Bone marrow (tissue), 2 donors: ENCODE results near the gene KCNJ10.
"Not testable (repeated sequence)": the region's sequence is repeated elsewhere in the genome, so short reads cannot be mapped to it uniquely, and the experiment has no call there.

ENCODE experiments used
- DNase-seq, 2 donors: peaks; one replicate each; lab custom pipeline; 2025; lab: John Stamatoyannopoulos, UW

The KCNJ10 gene

DNA sequence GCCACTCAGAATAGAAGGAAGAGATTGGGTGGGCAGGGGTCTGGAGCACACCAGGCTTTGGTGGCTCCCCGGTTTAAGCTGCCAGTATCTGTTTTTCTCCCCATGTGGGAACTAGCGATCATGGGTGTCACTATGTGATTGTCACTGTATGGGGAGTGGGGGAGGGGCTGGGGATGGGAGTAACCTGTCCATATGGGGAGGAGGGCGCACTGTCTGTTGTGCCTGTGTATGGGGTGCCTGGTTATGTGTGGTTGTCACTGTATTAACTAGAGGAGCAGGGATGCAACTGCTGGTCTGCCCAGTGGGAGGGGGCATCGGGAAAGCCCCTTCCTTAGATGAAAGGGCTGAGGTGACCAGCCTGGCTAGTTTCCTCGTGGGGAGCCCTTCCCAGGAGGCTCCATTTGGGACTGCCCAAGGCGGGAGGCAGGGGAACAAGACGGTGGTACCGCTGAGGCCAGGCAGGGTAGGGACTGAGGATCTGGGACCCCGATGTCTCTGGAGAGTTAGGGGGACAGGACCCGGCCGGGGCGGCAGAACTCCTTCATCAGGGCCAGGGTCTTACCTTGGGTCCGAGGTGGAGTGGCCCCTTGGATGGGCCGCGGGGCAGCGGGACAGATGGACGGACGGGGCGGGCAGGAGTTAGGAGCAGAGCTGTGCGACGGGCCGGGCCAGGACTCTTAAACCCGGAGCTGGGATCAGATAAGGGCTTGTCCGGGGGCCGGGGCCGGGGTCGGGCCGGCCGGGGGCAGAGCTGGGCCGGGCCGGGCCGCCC is at the start of gene KCNJ10:
TSS of gene KCNJ10 (minus strand) at position 701 of the 772 bp plus-strand sequence. CDS start 27,628 bp downstream, outside the sequence.
- no peak for DNase-seq

DNA sequence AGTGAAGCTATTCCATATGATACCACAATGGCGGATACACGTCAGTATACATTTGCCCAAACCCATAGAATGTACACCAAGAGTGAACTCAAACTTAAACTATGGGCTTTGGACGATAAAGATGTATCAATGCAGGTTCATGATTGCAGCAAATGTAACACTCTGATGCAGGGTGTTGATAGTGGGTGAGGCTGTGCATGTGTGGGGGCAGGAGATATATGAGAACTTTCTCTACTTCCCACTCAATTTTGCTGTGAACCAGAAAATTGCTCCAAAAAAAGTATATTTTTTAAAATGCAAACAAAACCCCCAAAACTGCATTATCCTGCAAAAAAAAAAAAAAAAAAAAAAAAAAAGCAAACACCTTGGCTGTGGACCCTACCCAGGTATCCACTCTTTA is 49.0 kb upstream of the KCNJ10 start:
- DNase-seq, result no peak

DNA sequence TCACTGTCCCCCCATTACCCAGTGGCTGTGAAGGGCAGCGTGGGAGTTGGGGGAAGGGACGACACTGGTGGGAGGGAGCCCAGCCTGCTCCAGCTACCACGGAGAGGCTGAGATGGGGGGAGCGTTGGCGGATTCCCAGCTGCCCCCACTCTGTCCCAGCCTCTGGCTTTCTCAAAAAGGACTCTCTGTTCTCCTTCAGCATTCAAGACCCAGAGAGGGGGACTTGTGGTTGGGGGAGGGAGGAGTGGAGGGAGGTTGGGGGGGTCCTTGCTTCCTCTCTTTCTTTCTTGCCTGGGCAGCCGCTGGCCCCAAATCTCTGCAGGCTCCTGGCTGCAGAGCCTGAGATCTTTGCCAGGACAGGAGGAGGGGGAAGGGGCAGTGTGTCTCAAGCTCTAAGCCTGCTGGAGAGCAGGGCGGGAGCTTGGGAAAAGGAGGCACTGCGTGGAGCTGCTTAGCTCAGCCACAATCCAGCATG is 47.8 kb upstream of the KCNJ10 start:
- no peak for DNase-seq

DNA sequence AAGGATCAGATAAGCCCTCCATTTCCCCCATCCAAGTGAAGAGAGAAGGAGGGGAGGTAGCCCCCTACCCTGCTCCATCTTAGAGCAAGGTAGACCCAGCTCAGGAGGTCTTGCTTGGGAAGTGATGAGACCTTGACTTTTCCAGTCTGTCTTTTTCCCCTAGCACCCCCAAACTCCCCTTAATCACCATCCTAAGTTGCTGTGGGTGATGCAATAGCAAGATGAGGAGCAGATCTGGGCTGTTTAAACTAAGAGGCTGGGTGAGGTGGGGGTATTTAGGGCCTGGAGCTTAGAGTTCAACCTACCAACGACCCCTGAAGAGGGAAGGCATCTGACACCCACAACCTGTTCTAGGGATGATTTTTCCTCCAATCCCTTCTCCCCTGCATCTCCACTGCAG is 47.3 kb upstream of the KCNJ10 start:
- no peak for DNase-seq

DNA sequence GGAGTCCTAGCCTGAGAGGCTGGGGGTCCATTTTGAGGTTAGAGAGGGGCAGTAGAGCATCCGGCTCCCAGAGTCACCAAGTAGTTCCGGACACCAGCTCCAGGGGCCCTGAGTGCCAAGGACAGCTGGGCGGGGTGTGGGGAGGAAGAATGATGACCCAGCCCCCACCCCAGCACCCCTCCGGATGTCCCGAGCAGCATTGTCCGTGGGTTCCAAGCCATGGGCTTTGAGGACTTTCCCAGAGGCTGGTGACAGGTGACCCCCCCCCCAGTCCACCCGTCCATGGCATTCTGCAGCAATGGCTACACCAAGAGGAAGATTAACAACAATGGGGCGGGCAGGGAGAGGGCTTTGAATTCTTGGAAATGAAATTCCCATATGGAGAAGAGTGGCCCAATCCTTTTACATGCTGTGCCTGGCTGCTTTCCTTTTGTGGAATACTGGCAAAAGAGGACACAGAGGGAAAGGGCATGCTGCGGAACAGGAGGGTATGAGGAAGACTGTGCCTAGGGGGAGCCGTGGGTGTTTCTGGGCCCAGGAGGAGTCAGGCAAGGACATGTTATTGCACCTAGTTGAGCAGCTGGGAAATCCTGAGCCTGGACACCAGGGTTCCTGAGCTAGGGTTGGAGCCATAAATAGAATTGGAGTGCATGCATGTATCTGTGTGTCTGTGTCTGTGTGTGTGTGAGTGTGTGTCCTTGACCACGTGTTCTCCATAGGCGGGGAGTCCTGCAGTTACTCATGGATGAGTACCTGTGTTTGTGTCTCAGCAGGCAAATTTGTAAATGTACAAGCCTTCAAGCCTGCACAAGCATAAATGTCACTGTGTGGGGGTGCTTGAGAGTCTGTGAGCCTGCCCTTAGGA is 46.6 kb upstream of the KCNJ10 start:
- no peak for DNase-seq

DNA sequence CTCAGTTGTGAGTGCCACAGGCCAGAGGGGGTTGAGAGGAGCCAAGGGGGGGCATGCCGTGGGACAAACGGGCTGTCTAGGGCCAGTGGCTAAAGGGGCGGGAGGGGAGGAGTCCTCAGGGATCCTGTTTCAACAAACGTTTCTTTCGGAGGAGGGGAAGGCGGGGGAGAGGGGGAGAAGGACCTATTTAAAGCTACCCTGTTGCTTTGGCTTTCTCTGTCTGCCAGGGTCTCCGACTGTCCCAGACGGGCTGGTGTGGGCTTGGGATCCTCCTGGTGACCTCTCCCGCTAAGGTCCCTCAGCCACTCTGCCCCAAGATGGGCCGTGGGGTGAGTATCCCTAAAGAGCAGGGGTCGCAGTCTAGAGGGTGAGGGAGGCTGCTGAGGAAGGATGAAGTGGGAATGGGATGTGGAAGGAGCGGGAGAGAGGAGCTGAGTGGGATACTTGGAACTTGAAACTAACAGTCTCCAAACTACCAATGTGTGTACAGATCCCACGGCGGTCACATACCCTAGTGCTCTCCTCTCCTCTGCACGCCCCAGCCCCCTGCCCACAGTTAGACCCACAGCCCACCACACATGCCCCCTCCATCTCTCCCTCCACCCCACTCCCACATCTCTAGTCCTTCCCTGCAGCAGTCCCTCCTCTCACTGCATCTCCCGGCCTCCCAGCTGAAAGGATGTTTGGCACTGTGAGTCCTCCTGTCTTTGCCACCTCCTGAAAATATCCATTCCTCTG is 45.8 kb upstream of the KCNJ10 start, which contains the start of gene ATP1A2:
TSS of gene ATP1A2 (plus strand) at position 215 of the 738 bp plus-strand sequence. CDS start at position 318, 103 bp downstream.
- DNase-seq, result no peak

DNA sequence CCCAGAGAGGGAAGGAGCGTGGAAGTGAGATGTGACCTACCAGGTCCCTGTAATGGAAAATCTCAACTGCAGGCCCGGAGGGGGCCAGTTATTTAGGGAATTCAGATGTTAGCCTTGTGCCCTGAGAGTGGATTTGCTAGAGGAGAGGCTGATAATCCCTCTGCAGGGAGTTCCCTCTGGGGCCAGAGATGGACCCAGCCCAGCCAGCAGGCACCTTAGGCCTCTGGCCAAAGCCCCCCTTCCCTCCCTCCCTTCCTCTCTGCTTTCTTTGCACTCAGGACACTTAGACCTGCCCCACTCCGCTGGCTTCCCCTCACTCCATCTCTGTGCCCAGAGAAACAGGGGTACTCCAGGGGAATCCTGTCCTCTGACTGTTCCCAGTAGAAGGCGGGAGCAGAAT is 44.1 kb upstream of the KCNJ10 start:
- no peak for DNase-seq

DNA sequence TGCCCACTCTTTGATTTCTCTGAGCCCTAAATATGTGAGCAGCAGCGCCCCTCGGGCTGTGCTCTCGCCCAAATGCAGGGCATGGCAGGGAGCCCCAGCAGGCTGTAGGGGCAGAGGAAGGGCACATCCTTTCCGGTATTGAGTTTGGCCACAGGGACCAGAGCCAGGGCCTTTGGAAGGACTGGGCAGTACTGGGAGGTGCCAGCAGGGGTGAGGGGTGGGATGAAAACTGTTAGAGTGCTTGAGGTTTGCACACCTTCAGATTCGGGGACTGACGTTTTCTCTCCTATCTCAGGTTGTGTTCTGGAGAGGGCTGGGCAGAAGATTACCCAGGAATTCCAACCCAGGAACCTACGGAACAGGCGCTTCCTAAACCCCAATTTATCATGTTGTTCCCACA is 43.4 kb upstream of the KCNJ10 start:
- DNase-seq, result no peak

DNA sequence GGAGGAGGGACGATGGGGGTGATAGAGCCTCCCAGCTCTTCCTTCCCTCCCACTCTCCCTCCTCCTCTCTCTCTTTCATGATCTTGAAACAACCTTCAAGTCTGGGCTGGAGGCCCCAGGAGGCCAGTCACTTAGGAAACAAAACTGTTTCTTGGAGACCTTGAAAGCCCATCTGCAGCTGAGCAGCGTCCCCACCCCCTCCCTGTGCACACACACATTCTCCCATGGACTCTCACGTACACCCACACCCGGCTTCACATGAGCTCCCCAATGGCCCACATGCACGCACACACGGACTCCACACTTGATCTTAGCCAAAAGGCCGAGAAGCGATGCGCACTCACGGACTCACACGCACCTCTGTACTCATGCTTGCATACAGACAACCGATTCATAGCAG is 42.4 kb upstream of the KCNJ10 start:
- DNase-seq, result no peak

DNA sequence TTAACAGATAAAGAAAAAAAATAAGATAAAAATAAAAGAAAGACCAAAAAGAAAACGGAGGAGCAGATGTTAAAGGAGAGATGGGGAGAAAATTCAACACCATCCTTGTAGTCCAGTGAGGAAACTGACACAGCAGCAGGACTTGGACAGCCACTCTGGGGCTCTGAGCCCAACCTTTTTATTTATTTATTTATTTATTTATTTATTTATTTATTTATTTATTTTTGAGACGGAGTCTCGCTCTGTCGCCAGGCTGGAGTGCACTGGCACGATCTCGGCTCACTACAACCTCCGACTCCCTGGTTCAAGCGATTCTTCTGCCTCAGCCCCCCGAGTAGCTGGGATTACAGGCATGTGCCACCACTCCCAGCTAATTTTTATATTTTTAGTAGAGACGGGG is 41.5 kb upstream of the KCNJ10 start:
- DNase-seq, result not testable (repeated sequence)

DNA sequence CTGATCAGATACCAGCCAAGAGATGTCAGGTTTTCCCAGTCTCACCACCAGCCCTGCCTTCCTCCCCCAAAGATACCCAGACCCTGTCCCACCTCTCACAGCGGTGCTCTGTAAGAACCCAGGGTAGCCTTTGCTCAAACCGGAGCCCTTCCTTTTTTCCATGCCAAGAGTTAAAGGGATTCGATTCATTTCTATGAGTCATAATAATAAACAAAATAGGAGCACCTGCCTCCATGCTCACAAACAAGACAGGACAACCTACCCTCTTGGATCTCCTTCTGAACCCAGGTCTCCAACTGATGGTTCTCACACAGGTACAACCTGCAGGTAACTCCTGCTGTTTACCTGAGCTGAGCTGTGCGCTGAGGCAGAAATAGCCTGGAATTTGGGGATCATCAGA is 39.7 kb upstream of the KCNJ10 start:
- no peak for DNase-seq

DNA sequence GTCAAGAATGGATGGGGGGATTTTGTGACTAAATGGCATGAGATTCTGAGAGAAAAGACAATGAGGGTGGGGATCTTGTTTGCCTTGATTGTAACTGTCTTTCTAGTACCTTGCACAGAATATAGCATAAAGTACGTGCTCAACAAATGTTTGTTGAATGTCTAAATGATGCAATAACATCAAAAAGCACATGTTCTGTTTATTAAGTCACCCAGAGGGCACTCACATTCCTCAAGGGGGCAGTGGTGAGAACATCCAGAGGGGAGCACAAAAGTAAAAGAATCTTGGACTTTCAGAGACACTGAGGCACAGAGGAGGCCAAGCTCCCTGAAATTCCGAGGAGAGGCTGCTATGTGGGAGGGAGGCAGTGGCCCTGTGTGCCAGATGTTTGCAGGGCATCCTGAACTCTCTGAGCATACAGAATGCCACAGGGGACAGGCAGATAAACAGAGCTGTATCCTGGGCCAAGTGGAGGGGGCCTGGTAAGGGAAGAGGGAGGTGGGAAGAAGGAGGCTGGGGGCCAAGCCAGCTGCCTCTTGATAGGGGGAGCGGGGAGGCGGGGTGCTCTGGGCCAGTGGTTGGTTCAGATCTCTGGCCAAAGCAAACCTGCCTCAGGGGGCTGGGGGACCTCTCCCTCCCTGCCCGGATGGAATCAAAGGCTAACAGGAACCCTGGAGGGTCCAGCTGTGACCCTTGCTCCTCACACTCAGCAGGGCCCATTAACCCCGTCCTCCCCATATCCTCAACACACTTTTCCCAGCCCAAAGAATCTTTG is 39.1 kb upstream of the KCNJ10 start:
- no peak for DNase-seq

DNA sequence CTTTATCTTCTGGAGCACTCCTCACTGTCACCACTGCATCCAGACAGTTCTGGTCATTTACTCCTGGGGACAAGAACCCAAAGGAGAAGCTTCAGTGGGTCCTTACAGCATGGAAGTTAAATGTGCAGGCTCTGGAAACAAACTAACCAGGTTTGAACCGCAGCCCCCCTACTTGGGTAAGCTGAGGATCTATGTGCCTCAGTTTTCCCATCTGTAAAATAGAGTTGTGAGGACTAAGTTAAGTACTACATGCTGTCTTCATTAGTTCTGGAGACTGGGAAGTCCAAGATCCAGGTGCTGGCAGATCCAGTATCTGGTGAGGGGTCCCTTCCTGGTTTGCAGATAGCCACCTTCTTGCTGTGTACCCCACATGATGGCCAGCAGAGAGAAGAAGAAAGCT is 37.6 kb upstream of the KCNJ10 start:
- no peak for DNase-seq

DNA sequence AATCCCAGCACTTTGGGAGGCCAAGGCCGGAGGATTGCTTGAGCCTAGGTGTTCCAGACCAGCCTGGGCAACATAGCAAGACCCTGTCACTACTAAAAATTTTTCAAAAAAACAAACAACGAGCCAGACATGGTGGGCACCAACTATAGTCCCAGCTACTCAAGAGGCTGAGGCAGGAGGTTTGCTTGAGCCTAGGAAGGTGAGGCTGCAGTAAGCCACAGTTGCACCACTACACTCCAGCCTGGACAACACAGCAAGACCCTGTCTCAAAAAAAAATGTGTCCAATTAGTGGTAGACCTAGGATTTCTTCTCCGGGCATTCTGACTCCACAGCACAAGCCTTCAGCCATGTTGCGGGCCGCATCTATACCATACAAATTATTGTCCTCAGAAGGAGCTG is 35.2 kb upstream of the KCNJ10 start:
- DNase-seq, result no peak

DNA sequence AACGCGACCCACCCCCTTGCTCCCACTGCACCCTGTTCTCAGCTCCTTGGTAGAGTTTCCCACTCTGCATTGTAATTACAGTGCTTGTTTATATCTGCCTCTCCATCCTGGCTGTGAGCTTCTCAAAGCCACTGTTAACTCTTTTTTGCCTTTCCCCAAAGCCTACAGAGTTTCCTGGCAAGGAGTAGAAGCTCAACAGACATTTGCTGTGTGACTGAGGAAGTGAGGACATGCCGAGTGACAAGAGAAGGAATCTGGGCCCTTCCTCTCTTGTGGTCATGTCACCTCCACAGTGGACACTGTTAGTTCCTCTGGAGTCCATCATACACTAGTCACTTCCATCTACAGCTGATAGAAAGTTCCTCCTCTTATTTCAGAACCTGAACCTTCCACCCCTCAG is 34.5 kb upstream of the KCNJ10 start:
- no peak for DNase-seq

DNA sequence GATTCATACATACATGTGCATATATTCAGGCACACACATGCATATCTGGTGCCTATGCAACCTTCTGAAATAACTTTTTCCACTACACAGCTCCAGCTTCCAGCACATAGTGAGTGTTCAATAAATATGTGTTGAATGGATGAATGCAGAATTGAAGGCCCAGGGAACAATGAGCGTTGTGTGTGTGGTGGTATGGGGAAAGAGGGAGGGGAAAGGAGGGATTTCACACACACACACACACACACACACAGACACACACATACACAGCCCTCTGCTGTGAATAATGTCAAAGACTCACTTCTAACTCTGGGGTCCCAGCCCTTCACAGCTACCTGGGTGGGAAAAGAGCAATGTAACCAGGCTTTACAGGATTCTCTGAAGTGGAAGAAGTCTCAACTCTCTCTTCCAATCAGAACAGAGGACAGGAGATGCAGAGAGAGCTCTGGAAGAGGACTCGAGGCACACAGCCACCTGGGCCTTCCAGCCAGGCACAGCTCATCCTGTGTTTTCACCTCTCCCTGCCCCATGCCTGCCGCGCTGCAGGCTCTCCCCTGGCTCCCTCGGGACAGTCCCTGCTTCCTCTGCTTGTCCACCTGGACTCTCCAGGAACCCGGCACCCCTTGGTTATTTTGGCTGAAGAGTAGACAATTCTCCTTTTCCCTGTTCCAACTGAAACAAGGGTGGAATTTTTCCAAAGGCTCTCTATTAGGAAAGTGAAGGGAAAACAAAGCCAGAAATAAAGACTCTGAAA is 33.9 kb upstream of the KCNJ10 start:
- DNase-seq, result no peak

DNA sequence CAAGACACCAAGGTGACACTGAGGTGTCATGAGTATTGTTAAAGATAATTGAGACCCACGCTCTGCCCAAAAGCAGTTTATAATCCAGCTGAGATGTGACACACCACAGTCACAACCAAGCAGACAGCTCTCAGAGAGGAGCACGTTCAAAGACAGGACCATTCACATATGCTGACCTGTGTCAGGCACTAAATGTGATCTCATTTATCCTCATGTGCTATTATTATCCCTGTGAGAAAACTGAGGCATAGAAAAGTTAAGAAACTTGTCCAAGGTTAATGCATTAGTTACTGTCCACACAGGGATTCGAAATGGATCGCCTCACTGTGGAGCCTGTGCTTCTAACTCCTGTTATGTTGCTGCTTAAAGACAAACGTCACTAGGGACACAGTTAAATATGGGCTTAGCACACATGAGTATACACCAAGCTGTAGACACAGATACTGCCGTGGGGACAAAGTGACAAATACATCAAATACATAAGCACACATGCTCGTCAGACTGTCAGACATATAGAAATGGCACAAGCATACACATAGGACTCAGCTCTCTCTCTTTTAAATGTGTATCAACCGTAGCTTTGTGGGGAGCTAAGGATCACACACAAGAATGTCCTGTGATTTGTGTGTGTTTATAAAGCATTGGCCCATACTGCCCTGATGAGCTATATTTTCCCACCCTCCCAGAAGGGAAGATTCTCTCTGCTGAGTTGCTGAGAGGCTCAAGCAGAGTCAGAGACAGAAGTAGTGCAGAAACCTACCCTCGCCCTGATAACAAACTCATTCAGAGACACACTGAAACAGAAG is 32.0 kb upstream of the KCNJ10 start:
- no peak for DNase-seq

DNA sequence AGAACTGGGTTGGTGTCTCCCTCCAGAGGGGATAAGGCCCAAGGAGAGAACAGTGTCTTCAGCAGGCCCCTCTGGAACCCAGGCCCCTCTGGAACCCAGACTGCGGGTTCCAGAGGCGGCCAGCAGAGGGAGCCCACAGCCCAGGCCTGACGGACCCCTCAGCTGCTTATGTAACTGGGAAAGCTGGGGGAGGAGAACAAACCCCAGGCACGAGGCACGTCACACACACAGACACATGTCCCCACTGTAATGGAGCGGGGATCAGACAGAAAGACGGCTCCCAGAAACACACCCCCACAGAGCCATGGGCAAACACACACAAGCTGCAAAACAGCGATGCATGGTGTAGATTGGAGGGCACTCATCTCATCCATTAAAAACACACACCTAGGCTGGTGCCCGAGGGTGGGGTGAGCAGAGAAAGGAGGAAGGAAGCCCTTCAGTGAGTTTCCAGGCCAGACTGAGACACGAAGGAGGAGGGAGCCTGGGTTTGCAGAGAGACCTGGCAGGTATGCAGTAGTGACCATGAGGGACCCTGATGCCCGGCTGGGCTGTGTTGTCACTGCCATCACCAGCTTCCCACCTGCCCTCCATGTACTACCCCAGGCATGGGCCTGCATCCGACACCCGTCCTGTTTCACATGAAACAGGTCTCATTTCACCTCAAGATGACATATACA is 31.2 kb upstream of the KCNJ10 start:
- peak; percentile 13 to 76 for DNase-seq

DNA sequence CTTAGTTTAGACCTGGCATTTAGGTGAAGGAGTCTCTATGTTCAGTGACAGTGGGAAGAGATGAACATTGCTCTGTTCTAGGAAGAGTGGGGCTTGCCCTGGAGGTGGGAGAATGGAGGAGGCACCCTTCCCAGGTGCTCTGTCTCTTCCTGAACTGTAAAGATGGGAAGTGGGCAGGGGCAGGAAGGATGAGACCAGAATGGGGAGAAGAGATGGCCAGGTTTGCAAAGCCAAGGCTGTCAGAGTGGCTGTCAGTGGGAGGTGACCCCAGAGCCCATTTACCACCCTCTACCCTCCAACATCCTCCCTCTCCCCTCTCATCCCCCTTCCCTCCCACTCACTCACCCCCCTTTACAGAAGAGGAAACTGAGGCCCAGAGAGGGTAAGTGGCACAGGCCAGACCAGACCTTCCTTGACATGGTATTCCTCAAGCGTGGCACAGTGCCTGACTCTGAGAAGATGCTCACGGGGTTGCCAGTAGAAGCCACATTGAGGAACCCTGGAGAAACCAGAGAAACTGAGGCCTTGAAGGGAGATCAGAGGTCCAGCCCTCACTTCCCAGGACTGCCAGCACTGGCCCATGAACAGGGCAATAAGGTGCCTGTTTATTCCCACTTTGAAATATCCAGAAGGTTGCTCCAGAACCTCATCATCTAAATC is 29.9 kb upstream of the KCNJ10 start:
- no peak for DNase-seq
